GM12891 (cell line): ENCODE measurements around the gene HNRNPLL.

Experiments used
- DNase-seq: peaks from one replicate; pipeline ENCODE4 v3.0.0; 2011; ENCODE audit warnings: low spot score; ENCODE audit not compliant: insufficient read length
- FAIRE-seq: peaks from 2 replicates; lab custom pipeline; 2011; peaks lifted over from hg19 to GRCh38; lab: Jason Lieb, UNC
- PAX5 ChIP-seq: IDR thresholded peaks from 2 replicates; pipeline ENCODE4 v1.6.1; 2011; ENCODE audit warnings: low read length, moderate library complexity, mild to moderate bottlenecking; ENCODE audit not compliant: insufficient read depth, severe bottlenecking
- POLR2A ChIP-seq: IDR thresholded peaks from 2 replicates; pipeline ENCODE4 v1.6.1; 2011; ENCODE audit warnings: low read depth, low read length, control low read depth
- POLR2AphosphoS5 ChIP-seq: IDR thresholded peaks from 2 replicates; pipeline ENCODE4 v1.6.1; 2011; ENCODE audit warnings: low read depth, low read length, control low read depth
- POU2F2 ChIP-seq: IDR thresholded peaks from 2 replicates; pipeline ENCODE4 v1.6.1; 2011; ENCODE audit warnings: low read depth, mild to moderate bottlenecking, control low read depth, low read length, moderate library complexity
- SPI1 ChIP-seq: IDR thresholded peaks from 2 replicates; pipeline ENCODE4 v1.6.1; 2011; ENCODE audit warnings: low read depth, low read length, control low read depth
- TAF1 ChIP-seq: IDR thresholded peaks from 2 replicates; pipeline ENCODE4 v1.6.1; 2011; ENCODE audit warnings: low read depth, low read length, control low read depth

The HNRNPLL gene

GRCh38 chr2:38516526-38516925 lies 86.2 kb downstream of the HNRNPLL start:
- no peak for FAIRE-seq
- TF ChIP-seq POLR2A (no peak), SPI1 (no peak), PAX5 (no peak), POU2F2 (no peak), POLR2AphosphoS5 (no peak)
- DNase-seq = no peak

GRCh38 chr2:38516122-38516521 lies 86.6 kb downstream of the HNRNPLL start:
- DNase-seq (no peak), FAIRE-seq (no peak)
- TF ChIP-seq SPI1 = no peak
- TF ChIP-seq TAF1 = no peak
- no peak for TF ChIP-seq POLR2A
- TF ChIP-seq POLR2AphosphoS5 = no peak
- no peak for TF ChIP-seq POU2F2
- no peak for TF ChIP-seq PAX5

- DNase-seq (no peak), FAIRE-seq (no peak)
- TF ChIP-seq SPI1 (no peak), PAX5 (no peak), TAF1 (no peak), POLR2A (no peak), POLR2AphosphoS5 (no peak), POU2F2 (no peak)
These were observed 87.3 kb downstream of the HNRNPLL start for GRCh38 chr2:38515155-38516074.

- no peak for FAIRE-seq
- no peak for DNase-seq
- TF ChIP-seq SPI1 (no peak), POLR2AphosphoS5 (no peak), POU2F2 (no peak), PAX5 (no peak), TAF1 (no peak), POLR2A (no peak)
These were observed 88.0 kb downstream of the HNRNPLL start for GRCh38 chr2:38514603-38515154.

- DNase-seq = no peak
- no peak for FAIRE-seq
- TF ChIP-seq PAX5 (no peak), SPI1 (no peak), POLR2A (no peak), TAF1 (no peak), POLR2AphosphoS5 (no peak), POU2F2 (no peak)
These were observed 90.5 kb downstream of the HNRNPLL start for GRCh38 chr2:38512211-38512610.
